GM21423 (cell line): Measurements from ENCODE around the gene THSD4.

Source experiments
- ATAC-seq: cut with Tn5 transposase; IDR thresholded peaks from one replicate; pipeline ENCODE4 v1.9.1; 2021; ENCODE audit warnings: mild to moderate bottlenecking, moderate library complexity; ENCODE audit not compliant: unreplicated experiment

The THSD4 gene

GRCh38 chr15:71096676-71097075 is 18.6 kb upstream of the THSD4 start:
- ATAC-seq: no peak

DNA sequence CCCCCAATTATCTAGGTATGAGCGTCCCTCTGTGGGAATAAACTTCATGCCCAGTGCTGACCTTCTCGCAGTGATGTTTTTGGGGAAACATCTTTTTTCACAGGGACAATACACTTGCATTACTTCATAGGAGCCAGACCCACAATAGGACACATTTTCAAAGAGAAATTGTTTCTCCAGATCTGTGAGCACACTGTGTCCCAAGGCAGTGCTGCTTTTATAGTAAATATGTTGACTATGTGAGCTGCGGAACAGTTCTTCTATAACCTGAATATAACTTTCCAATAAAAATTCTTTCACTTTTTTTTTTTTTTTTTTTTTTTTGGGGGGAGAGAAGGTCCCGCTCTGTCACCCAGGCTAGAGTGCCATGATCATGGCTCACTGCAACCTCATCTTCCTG is 17.4 kb upstream of the THSD4 start:
- no peak for ATAC-seq

GRCh38 chr15:71098920-71099319 is 16.4 kb upstream of the THSD4 start:
- ATAC-seq: no peak

GRCh38 chr15:71103102-71103676 is 12.1 kb upstream of the THSD4 start:
- peak; percentile 67 for ATAC-seq

- no peak for ATAC-seq
Measured at GRCh38 chr15:71104636-71105035, 10.6 kb upstream of the THSD4 start.

GRCh38 chr15:71105444-71105843 is 9.8 kb upstream of the THSD4 start:
- no peak for ATAC-seq

- no peak for ATAC-seq
Measured at GRCh38 chr15:71106802-71107500, 8.3 kb upstream of the THSD4 start.

DNA sequence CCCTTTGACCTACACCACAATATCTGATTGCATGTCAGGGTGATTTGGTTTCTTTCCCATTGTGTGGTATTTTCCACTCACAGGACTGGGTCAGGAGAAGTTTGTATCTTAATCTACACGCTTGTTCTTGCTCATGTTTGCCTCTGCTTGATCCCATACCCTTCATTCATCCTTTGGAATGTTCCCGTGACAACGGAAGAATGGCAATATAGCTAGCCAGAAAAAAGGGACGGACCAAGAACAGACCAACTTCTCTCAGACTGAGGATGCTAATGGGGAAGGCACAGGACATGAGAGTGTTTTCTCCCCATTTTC is 7.8 kb upstream of the THSD4 start:
- ATAC-seq: no peak

DNA sequence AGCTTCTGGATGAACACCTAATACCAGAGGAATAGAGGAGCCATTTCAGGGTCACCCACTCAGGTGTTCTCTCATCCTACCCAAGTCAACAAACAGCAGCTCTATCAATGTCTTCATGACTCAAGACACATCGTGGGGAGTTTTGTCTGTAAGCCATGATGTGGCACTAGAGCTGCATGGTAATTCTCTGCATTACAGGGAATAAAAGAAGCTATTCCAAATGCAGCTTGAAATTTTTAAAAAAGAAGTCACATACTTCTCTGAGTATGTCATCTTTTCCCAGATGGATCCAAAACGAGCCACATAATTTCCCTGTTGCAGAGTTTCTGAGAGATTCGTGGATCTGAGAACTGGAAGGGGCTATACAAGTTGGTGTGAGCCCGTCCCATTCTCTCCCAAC is 6.1 kb upstream of the THSD4 start:
- no peak for ATAC-seq

DNA sequence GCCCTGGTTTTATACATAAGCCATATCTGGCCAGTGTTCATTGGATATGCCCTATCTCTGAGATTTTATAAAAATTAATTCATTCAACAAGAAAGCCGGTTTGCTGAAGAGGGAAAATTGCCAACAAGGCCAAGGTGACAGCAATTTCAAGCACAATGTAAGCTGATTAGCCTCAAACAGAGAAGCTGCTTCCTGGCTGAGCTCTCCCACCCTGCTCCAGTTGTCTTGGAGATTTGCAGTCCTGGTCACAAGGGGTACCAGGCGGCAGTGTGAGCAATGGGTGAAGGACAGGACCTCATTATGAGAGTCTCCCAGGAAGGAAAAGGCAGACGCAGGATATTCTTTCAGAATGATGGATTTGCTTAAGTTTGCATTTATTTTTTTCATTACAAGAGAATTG is 5.4 kb upstream of the THSD4 start:
- ATAC-seq: no peak

GRCh38 chr15:71110405-71111180 is 4.7 kb upstream of the THSD4 start:
- ATAC-seq: no peak

DNA sequence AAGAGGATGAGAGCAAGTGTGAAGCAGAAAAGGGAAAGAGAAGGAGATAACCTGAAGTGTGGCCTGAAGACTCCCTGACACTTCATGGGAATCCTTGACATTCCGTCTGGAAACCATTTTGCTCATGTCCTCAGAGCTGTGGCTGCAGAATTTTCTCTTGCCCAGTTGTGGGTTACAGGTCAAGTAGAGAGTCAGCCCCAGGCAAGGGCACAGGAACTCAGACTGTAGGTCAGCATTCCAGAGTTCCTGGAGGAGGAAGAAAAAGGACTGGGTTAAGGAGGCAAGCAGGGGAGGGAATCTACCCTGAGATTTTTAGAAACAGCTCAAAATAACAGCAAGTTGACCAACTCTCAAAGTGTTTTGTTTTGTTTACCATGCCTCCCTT is 4.1 kb upstream of the THSD4 start:
- ATAC-seq: no peak

- ATAC-seq: no peak
Measured at GRCh38 chr15:71111950-71112349, 3.3 kb upstream of the THSD4 start.

DNA sequence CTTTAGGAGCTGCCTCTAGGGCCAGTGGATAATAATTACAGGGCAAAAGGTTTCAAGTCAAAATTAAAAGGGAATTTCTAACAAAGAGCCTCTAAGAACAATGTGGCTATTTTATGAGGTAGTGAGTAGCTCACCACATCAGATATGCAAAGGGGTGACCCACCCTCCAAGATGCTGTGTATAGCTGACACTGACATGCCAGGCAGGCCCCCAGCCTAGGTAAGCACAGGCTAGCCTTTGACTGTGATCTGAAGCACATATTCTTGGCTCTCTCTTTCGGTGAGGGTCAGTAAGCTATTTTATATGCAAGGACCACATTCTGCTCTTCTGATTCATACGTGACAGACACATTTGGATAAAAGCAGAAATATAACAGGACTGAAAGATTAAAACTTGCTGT is 2.8 kb upstream of the THSD4 start:
- ATAC-seq: no peak

- ATAC-seq: no peak
Measured at GRCh38 chr15:71114066-71114680, 1.1 kb upstream of the THSD4 start.

DNA sequence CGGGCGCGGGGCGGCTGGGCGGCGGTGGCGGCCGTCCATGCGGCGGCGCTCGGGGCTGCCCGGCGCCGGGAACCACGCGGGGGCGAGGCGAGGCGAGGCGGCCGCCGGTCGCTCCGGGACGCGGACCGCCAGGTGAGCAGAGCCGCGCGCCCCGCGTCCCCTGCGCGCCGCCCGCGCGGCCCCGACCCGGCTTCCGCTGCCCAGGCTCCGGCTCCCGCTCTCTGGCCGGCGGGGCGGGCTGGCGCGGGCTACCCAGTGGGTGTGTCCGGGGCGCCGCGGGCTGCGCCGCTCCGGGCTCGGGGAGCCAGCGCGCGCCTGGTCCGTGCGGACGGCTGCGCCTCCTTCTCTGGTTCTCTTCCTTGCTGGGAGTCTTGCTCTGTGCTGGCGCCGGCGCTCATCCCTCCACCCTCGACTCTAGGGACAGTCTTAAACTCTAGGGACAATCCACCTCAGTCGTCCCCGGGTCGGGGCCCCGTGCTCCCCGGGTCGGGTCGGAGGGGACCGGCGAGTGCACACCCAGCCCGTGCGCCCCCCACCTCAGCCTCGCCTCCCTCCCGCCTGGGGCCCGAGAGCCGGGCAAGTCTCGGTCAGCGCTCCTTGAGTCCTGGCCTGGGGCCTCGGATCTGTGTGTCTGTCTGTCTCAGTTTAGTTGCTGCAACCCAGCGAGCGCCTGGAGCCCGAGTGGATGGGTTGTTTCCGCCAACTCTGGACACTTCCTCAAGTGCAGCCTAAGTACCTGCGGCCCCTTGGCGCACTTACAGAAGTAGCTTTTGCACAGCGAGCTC is 488 bp downstream of the THSD4 start:
- peak; percentile 32 for ATAC-seq

GRCh38 chr15:71116366-71116765 is 1.1 kb downstream of the THSD4 start:
- ATAC-seq: no peak

GRCh38 chr15:71116942-71117341 is 1.7 kb downstream of the THSD4 start:
- no peak for ATAC-seq

DNA sequence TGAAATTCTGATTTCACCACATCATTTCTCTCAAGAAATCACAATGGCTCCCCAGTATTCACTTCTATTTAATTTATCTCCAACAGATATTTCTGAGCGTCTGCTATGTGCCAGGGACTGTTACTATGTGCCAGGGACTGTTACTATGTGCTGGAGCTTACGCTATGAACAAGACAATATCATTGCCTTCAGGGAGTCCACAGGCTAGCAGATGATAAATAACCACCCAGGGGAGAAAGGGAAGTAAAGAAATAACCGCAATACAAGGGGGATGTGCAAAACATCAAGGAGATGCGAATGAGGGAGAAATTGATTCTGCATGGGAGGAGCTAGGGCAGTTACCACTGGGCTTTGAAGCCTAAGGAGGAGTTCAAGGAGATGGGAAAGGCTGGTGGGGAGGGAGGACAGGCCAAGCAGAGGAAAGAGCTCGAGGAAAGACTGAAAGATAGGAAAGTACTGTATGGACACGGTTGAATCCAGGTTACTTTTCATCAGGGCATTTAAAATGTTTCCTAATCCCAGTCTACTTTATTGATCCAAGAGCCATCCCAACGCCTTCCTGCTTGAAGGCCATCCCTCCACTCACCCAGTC is 2.5 kb downstream of the THSD4 start:
- no peak for ATAC-seq

GRCh38 chr15:71118345-71118744 is 3.1 kb downstream of the THSD4 start:
- no peak for ATAC-seq
